Mucosa of stomach (tissue), 1 donor: ENCODE measurements around the gene PDE8B.

Source experiments
- H3K27me3 ChIP-seq: one replicate; pipeline ENCODE4 v1.7.0; 2013; ENCODE audit warnings: mild to moderate bottlenecking, low read length; ENCODE audit not compliant: control insufficient read depth, insufficient read depth
- H3K36me3 ChIP-seq: one replicate; pipeline ENCODE4 v1.7.0; 2013; ENCODE audit warnings: low read length; ENCODE audit not compliant: control insufficient read depth, insufficient read depth
- H3K4me1 ChIP-seq: one replicate; pipeline ENCODE4 v1.7.0; 2013; ENCODE audit warnings: mild to moderate bottlenecking, low read length; ENCODE audit not compliant: control insufficient read depth, insufficient read depth
- H3K4me3 ChIP-seq: one replicate; pipeline ENCODE4 v1.7.0; 2013; ENCODE audit warnings: low read length
- H3K9ac ChIP-seq: one replicate; pipeline ENCODE4 v1.7.0; 2013; ENCODE audit warnings: mild to moderate bottlenecking, low read length, moderate library complexity
- H3K9me3 ChIP-seq: one replicate; pipeline ENCODE4 v1.7.0; 2013; ENCODE audit warnings: mild to moderate bottlenecking, low read length, moderate library complexity; ENCODE audit not compliant: control insufficient read depth
- donor health status: Pancreatic carcinoma.

Gene PDE8B

GRCh38 chr5:77282337-77283027 is 72.0 kb downstream of the PDE8B start:
- Histone ChIP-seq H3K9ac (no peak overlapping the region), H3K9me3 (no peaks in the 10 kb centered on the region), H3K4me3 (no peak overlapping the region), H3K36me3 (no peaks in the 10 kb centered on the region), H3K4me1 (no peaks in the 10 kb centered on the region), H3K27me3 (no peaks in the 10 kb centered on the region)

- Histone ChIP-seq H3K36me3 (no peaks in the 10 kb centered on the region), H3K4me1 (no peaks in the 10 kb centered on the region), H3K4me3 (no peak overlapping the region), H3K27me3 (no peaks in the 10 kb centered on the region), H3K9ac (no peak overlapping the region), H3K9me3 (no peaks in the 10 kb centered on the region)
Observed at GRCh38 chr5:77285251-77285841, 74.9 kb downstream of the PDE8B start.

GRCh38 chr5:77292026-77292757 is 81.7 kb downstream of the PDE8B start:
- no peaks in the 10 kb centered on the region for H3K9me3 ChIP-seq
- no peaks in the 10 kb centered on the region for H3K27me3 ChIP-seq
- H3K9ac ChIP-seq = no peak overlapping the region
- no peaks in the 10 kb centered on the region for H3K36me3 ChIP-seq
- no peaks in the 10 kb centered on the region for H3K4me1 ChIP-seq
- H3K4me3 ChIP-seq = no peak overlapping the region

GRCh38 chr5:77294185-77294584 is 83.7 kb downstream of the PDE8B start:
- H3K9ac ChIP-seq = no peak overlapping the region
- H3K27me3 ChIP-seq = no peaks in the 10 kb centered on the region
- no peaks in the 10 kb centered on the region for H3K36me3 ChIP-seq
- H3K9me3 ChIP-seq = no peaks in the 10 kb centered on the region
- H3K4me1 ChIP-seq = no peaks in the 10 kb centered on the region
- no peak overlapping the region for H3K4me3 ChIP-seq

- H3K36me3 ChIP-seq = no peaks in the 10 kb centered on the region
- H3K4me1 ChIP-seq = no peaks in the 10 kb centered on the region
- no peaks in the 10 kb centered on the region for H3K27me3 ChIP-seq
- no peak overlapping the region for H3K9ac ChIP-seq
- no peak overlapping the region for H3K4me3 ChIP-seq
- H3K9me3 ChIP-seq = no peaks in the 10 kb centered on the region
Observed at GRCh38 chr5:77295863-77296378, 85.4 kb downstream of the PDE8B start.

- Histone ChIP-seq H3K4me1 (no peaks in the 10 kb centered on the region), H3K9ac (no peak overlapping the region), H3K9me3 (no peaks in the 10 kb centered on the region), H3K27me3 (no peaks in the 10 kb centered on the region), H3K36me3 (no peaks in the 10 kb centered on the region), H3K4me3 (no peak overlapping the region)
Observed at GRCh38 chr5:77298146-77298545, 87.7 kb downstream of the PDE8B start.

- Histone ChIP-seq H3K27me3 (no peaks in the 10 kb centered on the region), H3K9me3 (no peaks in the 10 kb centered on the region), H3K36me3 (no peaks in the 10 kb centered on the region), H3K9ac (no peak overlapping the region), H3K4me3 (no peak overlapping the region), H3K4me1 (no peaks in the 10 kb centered on the region)
Observed at GRCh38 chr5:77300451-77300850, 90.0 kb downstream of the PDE8B start.

- H3K9ac ChIP-seq = no peak overlapping the region
- no peaks in the 10 kb centered on the region for H3K9me3 ChIP-seq
- no peak overlapping the region for H3K4me3 ChIP-seq
- no peaks in the 10 kb centered on the region for H3K4me1 ChIP-seq
- H3K36me3 ChIP-seq = no peaks in the 10 kb centered on the region
- no peaks in the 10 kb centered on the region for H3K27me3 ChIP-seq
Observed at GRCh38 chr5:77301447-77301883, 91.0 kb downstream of the PDE8B start.

GRCh38 chr5:77302247-77302646 is 91.8 kb downstream of the PDE8B start:
- H3K36me3 ChIP-seq = no peaks in the 10 kb centered on the region
- H3K9me3 ChIP-seq = no peaks in the 10 kb centered on the region
- H3K4me3 ChIP-seq = no peak overlapping the region
- H3K27me3 ChIP-seq = no peaks in the 10 kb centered on the region
- H3K9ac ChIP-seq = no peak overlapping the region
- H3K4me1 ChIP-seq = no peaks in the 10 kb centered on the region

GRCh38 chr5:77302653-77303052 is 92.2 kb downstream of the PDE8B start:
- H3K4me3 ChIP-seq = no peak overlapping the region
- H3K36me3 ChIP-seq = no peaks in the 10 kb centered on the region
- H3K4me1 ChIP-seq = no peaks in the 10 kb centered on the region
- H3K9me3 ChIP-seq = no peaks in the 10 kb centered on the region
- H3K9ac ChIP-seq = no peak overlapping the region
- H3K27me3 ChIP-seq = no peaks in the 10 kb centered on the region

GRCh38 chr5:77304388-77304787 is 93.9 kb downstream of the PDE8B start:
- Histone ChIP-seq H3K4me3 (no peak overlapping the region), H3K4me1 (no peaks in the 10 kb centered on the region), H3K9ac (no peak overlapping the region), H3K27me3 (no peaks in the 10 kb centered on the region), H3K9me3 (no peaks in the 10 kb centered on the region), H3K36me3 (no peaks in the 10 kb centered on the region)

- Histone ChIP-seq H3K4me3 (no peak overlapping the region), H3K36me3 (no peaks in the 10 kb centered on the region), H3K9me3 (no peaks in the 10 kb centered on the region), H3K9ac (no peak overlapping the region), H3K4me1 (no peaks in the 10 kb centered on the region), H3K27me3 (no peaks in the 10 kb centered on the region)
Observed at GRCh38 chr5:77305222-77305846, 94.9 kb downstream of the PDE8B start.
